Measurements from ENCODE around the gene CENPB.
"Not testable (repeated sequence)": the region's sequence is repeated elsewhere in the genome, so short reads cannot be mapped to it uniquely, and the experiment has no call there.

The CENPB gene

DNA sequence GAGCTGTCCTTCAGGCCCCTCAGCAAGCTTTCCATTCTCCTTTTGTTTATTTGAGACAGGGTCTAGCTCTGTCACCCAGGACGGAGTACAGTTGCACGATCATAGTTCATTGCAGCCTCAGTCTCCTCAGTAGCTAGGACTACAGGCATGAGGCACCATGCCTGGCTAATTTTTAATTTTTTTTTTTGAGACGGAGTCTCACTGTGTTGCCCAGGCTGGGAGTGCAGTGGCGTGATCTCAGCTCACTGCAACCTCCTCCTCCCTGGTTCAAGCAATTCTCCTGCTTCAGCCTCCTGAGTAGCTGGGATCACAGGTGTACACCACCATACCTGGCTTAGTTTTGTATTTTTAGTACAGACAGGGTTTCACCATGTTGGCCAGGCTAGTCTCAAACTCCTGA, 2.7 kb upstream of the CENPB start:
- DNase-seq (ENCODE audit: low read depth, low spot score) = not testable (repeated sequence)

DNA sequence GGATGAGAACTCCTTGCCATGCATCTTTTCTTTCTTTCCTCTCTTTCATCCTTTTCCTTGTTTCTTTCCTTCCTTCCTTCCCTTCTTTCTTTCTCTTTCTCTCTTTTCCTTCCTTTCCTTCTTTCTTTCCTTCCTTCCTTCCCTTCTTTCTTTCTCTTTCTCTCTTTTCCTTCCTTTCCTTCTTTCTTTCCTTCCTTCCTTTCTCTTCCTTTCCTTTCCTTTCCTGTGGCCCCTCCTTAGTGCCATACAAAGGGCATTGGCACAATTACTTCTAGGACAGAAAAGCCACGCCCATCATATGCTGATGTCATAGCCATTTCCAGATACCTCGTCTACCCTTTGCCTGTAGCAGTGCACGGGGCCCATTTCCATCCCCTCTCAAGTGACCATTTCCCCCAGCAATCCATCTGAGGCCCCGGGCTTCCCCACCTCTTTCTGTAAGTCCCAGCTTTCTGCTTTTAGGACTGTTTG, 2.2 kb upstream of the CENPB start:
- no peak for DNase-seq (ENCODE audit: low read depth, low spot score)

GRCh38 chr20:3787324-3788014, 929 bp upstream of the CENPB start:
- DNase-seq (ENCODE audit: low read depth, low spot score) = no peak

DNA sequence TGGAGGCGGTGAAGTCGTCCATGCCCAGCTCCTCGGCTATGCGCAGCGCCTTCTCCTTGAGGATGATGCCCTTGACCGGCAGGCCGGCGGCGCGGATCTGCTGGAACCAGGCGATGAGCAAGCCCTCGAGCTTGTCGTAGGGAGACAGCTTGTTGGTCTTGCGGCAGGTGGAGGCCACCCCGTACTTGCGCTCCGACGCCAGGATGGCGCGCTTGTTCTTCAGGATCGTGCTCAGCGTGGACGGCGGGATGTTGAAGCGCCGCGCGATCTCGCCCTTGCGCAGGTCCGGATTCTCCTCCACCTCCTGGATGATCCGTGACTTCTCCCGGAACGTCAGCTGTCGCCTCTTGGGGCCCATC, 435 bp downstream of the CENPB start:
- no peak for DNase-seq (ENCODE audit: low read depth, low spot score)

DNA sequence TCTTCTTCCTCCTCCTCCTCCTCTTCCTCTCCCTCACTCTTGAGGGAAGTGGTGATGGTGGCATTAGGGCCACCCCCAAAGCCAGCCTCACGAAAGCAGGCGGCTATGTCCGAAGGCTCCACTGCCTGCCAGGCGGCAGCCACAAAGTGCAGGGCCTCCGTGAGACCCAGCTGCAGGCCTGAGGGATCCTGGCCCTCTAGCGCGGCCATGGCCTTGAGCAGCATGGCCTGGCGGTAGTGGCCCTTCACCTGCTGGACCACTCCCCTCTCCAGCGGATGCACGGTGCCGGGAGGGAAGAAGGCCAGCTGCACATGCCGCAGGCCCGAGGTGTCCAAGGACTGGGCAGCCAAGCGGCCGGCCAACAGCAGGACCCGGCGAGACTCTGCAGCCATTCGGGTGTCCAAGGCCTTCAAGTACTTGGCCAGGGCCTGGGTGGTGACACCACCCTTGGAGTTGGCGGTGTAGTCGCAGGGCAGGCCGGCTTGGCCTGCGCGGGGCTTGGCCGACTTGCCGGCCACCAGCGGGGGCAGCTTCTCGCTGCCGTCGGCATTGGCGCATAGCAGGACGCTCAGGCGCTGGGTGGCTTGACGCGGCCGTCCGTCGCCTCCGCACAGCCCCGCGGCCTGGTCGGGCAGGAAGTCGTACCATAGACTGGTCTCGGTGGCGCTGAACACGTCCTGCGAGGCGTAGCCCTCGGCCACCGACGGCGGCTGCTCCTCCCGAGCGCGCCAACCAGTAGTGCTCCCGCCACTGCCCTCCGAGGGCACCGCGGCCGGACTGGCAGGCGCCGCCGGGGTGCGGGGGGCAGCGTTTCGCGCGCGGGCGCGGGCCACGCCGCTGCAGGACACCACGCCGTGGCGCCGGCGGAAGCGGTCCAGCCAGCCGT, 1.1 kb downstream of the CENPB start:
- no peak for DNase-seq (ENCODE audit: low read depth, low spot score)

- DNase-seq (ENCODE audit: low read depth, low spot score) = no peak
Observed at GRCh38 chr20:3784863-3785239, 1.7 kb downstream of the CENPB start.

GRCh38 chr20:3784216-3784853, 2.2 kb downstream of the CENPB start:
- DNase-seq (ENCODE audit: low read depth, low spot score) = no peak

GRCh38 chr20:3783511-3784195, 2.9 kb downstream of the CENPB start:
- DNase-seq (ENCODE audit: low read depth, low spot score) = no peak

- no peak for DNase-seq (ENCODE audit: low read depth, low spot score)
Observed at GRCh38 chr20:3783068-3783489, 3.5 kb downstream of the CENPB start.

GRCh38 chr20:3782597-3782996, 3.9 kb downstream of the CENPB start:
- DNase-seq (ENCODE audit: low read depth, low spot score) = no peak

DNA sequence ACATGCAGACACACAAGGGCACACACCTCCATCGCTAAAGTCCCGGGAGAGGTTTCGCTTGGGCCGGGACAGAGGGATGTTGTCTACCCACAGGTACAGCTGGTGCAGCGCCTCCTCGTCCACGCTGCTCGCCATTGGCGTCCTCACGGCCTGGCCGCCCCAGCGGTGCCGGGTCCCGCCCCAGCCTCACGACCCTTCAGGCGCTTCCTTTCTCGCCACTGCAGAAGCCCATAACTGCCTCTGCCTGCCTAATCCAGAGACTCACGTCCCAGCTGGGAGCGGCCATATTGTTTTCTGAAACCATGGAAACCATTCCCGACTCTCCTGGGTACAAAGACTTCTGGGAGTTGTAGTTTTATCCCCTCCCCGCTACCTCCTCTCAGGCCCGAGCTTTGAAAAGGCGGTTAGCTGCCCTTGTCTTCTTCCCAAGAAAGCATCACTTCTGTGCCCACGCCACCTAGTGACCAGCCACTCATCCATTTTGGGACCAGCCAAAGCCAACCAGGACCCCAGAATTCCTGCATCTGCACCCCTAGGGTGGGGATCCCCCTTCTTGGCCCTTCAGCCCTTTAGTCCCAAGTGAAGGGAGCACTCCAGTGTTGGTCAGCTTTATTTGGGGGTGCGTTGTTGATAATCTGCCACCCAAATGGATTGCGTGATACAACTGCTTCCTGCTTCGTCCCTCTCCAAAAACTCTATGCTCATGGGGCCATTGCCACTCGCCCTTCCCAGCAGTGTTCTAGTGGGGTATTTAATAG, 5.2 kb downstream of the CENPB start, which contains the start of gene SPEF1:
Gene SPEF1 (minus strand): TSS at position 296 of the 758 bp plus-strand sequence. CDS start 161 bp downstream, at position 135.
- DNase-seq (ENCODE audit: low read depth, low spot score) = peak; percentile 88

GRCh38 chr20:3778976-3779375, 7.6 kb downstream of the CENPB start:
- no peak for DNase-seq (ENCODE audit: low read depth, low spot score)

DNA sequence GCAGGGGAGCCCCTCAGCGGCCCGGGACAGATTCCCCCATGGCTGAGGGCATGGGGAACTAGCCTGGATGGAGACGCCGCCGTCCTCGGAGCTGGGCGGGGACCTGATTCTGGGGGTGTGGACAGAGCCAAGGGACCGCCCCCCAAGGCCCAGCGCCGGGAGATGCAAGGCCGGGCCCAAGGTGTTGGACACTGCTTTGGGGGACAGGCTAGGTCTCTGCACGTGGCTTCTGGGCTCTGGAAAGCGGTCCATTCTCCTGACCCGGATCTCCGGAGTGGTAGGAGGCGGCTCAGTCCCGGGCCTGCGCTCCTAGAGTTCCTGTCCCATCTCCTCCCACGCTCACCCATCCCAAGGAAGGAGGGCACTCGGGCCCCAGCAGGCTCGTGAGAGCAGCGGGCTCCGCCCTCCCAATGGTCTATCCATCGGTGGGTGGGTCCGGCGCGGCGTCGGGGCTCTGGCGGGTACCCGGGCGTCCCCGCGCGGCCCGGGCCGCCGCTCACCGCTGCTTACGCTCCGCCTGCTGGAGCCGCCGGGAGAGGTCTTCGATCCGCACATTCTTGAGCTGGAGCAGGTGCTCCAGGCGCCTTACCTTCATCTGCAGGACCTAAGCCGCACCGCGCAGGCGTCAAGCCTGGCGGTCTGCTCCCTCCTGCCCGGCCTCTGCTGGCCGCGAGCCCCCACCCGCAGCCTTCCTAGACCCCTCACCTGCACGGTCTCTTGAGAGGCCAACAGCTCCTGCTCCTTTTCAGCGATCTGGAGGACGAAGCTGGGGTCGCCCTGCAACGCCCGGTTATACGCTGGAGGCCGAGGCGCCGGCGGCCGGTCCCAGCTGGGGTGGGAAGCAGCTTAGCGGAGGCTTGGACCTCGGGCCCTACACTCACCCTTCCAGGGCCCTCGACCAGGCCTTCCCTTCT, 8.6 kb downstream of the CENPB start:
- no peak for DNase-seq (ENCODE audit: low read depth, low spot score)

GRCh38 chr20:3777381-3777715, 9.2 kb downstream of the CENPB start:
- DNase-seq (ENCODE audit: low read depth, low spot score) = no peak

GRCh38 chr20:3775457-3776108, 11.0 kb downstream of the CENPB start:
- DNase-seq (ENCODE audit: low read depth, low spot score) = no peak

DNA sequence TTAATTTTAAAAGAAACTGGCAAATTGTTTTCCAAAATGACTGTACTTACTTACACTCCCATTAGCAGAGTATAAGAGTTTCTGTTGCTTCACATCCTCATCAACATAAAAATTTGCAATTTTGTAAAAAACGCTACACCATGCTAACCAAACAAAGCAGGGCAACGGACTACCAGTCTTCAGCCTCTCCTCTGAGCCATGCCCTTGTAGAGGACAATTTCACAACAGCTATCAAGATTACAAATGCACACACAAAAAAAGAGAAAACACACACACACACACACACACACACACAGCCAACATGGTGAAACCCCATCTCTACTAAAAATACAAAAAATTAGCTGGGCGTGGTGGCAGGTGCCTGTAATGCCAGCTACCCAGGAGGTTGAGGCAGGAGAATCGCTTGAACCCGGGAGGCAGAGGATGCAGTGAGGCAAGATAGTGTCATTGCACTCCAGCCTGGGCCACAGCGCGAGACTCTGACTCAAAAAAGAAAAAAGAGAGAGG, 14.9 kb downstream of the CENPB start:
- DNase-seq (ENCODE audit: low read depth, low spot score) = no peak

DNA sequence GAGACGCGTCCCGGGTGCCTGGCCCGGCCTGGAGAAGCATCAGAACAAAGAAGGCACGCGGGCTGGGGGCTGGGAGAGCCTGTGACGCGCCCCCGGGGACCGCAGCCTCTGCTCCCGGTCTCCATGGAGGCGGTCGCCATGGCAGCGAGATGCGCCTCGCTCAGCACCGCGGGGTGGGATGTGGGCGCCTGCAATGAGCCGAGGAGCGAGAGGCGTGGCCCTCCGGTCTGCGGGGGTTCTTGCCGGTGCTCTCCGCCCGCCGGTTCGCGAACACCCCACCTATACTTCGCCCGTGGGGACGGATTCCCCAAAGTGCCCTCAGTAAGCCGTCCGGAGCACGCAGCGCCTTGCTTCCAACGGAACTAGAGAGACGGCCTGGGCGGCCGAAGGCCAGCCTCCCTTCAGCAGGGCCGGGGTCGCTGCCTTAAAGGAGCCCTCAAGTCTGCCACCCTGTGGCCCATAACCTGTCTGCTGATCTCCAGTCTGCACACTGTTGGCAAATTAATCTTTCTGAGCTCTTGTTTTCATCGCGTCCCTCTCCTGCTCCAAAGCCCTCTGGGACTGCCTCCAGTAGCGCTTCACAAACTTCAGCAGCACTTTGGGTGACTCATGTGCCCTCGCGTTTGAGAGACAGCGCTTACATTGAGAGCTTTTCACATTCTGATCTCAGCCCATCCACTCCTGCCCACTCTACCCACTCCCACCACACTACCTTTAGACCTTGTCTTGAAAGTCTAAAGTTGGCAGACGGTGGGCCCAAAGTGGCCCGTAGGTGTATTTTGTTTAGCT, 18.0 kb downstream of the CENPB start:
- no peak for DNase-seq (ENCODE audit: low read depth, low spot score)

Data from iPS DF 19.7 (cell line).